ENCODE results near the gene ZDHHC8. TPM values are rescaled to one million over a fixed set of nuclear protein-coding genes. Genes with fewer than 3 reads are reported as not detected.

ZDHHC8 gene
- total RNA-seq, 1 donor from 2014 or later = 3.1 TPM

- Histone ChIP-seq H3K27me3 (ENCODE audit: control insufficient read depth in 3 of 3, insufficient read depth in 3 of 3, low read length in 3 of 3) (peaks cover 0 to 7% (median 3%) of the 10 kb centered on the region in 3 donors), H3K27ac (ENCODE audit: low read depth, low read length) (no peak overlapping the region), H3K4me3 (ENCODE audit: low read length in 3 of 3) (no peak overlapping the region), H3K36me3 (ENCODE audit: control insufficient read depth in 3 of 3, insufficient read depth in 3 of 3, low read length in 3 of 3) (no peaks in the 10 kb centered on the region), H3K9ac (ENCODE audit: low read depth in 1 of 3, low read length in 3 of 3) (no peak overlapping the region), H3K4me1 (ENCODE audit: control insufficient read depth in 3 of 3, insufficient read depth in 3 of 3, low read length in 3 of 3) (no peaks in the 10 kb centered on the region), H3K9me3 (ENCODE audit: control insufficient read depth in 3 of 3, low read length in 3 of 3) (no peaks in the 10 kb centered on the region)
Measured at GRCh38 chr22:20178915-20179227, 47.3 kb downstream of the ZDHHC8 start.

GRCh38 chr22:20179455-20180244 is 48.0 kb downstream of the ZDHHC8 start:
- Histone ChIP-seq H3K36me3 (ENCODE audit: control insufficient read depth in 3 of 3, insufficient read depth in 3 of 3, low read length in 3 of 3) (no peaks in the 10 kb centered on the region), H3K4me1 (ENCODE audit: control insufficient read depth in 3 of 3, insufficient read depth in 3 of 3, low read length in 3 of 3) (no peaks in the 10 kb centered on the region), H3K9me3 (ENCODE audit: control insufficient read depth in 3 of 3, low read length in 3 of 3) (no peaks in the 10 kb centered on the region), H3K9ac (ENCODE audit: low read depth in 1 of 3, low read length in 3 of 3) (no peak overlapping the region), H3K27me3 (ENCODE audit: control insufficient read depth in 3 of 3, insufficient read depth in 3 of 3, low read length in 3 of 3) (peaks cover 0 to 7% (median 3%) of the 10 kb centered on the region in 3 donors), H3K4me3 (ENCODE audit: low read length in 3 of 3) (no peak overlapping the region), H3K27ac (ENCODE audit: low read depth, low read length) (no peak overlapping the region)

- H3K27me3 ChIP-seq (ENCODE audit: control insufficient read depth in 3 of 3, insufficient read depth in 3 of 3, low read length in 3 of 3) = peaks cover 0 to 10% (median 7%) of the 10 kb centered on the region in 3 donors
- H3K27ac ChIP-seq (ENCODE audit: low read depth, low read length) = no peak overlapping the region
- H3K9me3 ChIP-seq (ENCODE audit: control insufficient read depth in 3 of 3, low read length in 3 of 3) = no peaks in the 10 kb centered on the region
- no peak overlapping the region for H3K4me3 ChIP-seq (ENCODE audit: low read length in 3 of 3)
- H3K4me1 ChIP-seq (ENCODE audit: control insufficient read depth in 3 of 3, insufficient read depth in 3 of 3, low read length in 3 of 3) = no peaks in the 10 kb centered on the region
- H3K9ac ChIP-seq (ENCODE audit: low read depth in 1 of 3, low read length in 3 of 3) = no peak overlapping the region
- no peaks in the 10 kb centered on the region for H3K36me3 ChIP-seq (ENCODE audit: control insufficient read depth in 3 of 3, insufficient read depth in 3 of 3, low read length in 3 of 3)
Measured at GRCh38 chr22:20180245-20180630, 48.6 kb downstream of the ZDHHC8 start.

- H3K4me3 ChIP-seq (ENCODE audit: low read length in 3 of 3) = no peak overlapping the region
- no peaks in the 10 kb centered on the region for H3K36me3 ChIP-seq (ENCODE audit: control insufficient read depth in 3 of 3, insufficient read depth in 3 of 3, low read length in 3 of 3)
- H3K27ac ChIP-seq (ENCODE audit: low read depth, low read length) = no peak overlapping the region
- no peaks in the 10 kb centered on the region for H3K9me3 ChIP-seq (ENCODE audit: control insufficient read depth in 3 of 3, low read length in 3 of 3)
- no peaks in the 10 kb centered on the region for H3K4me1 ChIP-seq (ENCODE audit: control insufficient read depth in 3 of 3, insufficient read depth in 3 of 3, low read length in 3 of 3)
- H3K27me3 ChIP-seq (ENCODE audit: control insufficient read depth in 3 of 3, insufficient read depth in 3 of 3, low read length in 3 of 3) = peaks cover 0 to 10% (median 7%) of the 10 kb centered on the region in 3 donors
- H3K9ac ChIP-seq (ENCODE audit: low read depth in 1 of 3, low read length in 3 of 3) = no peak overlapping the region
Measured at GRCh38 chr22:20180640-20181039, 49.0 kb downstream of the ZDHHC8 start.

- H3K27ac ChIP-seq (ENCODE audit: low read depth, low read length) = no peak overlapping the region
- H3K9ac ChIP-seq (ENCODE audit: low read depth in 1 of 3, low read length in 3 of 3) = no peak overlapping the region
- no peaks in the 10 kb centered on the region for H3K9me3 ChIP-seq (ENCODE audit: control insufficient read depth in 3 of 3, low read length in 3 of 3)
- H3K27me3 ChIP-seq (ENCODE audit: control insufficient read depth in 3 of 3, insufficient read depth in 3 of 3, low read length in 3 of 3) = peaks cover 0 to 13% (median 7%) of the 10 kb centered on the region in 3 donors
- H3K4me1 ChIP-seq (ENCODE audit: control insufficient read depth in 3 of 3, insufficient read depth in 3 of 3, low read length in 3 of 3) = no peaks in the 10 kb centered on the region
- no peak overlapping the region for H3K4me3 ChIP-seq (ENCODE audit: low read length in 3 of 3)
- H3K36me3 ChIP-seq (ENCODE audit: control insufficient read depth in 3 of 3, insufficient read depth in 3 of 3, low read length in 3 of 3) = no peaks in the 10 kb centered on the region
Measured at GRCh38 chr22:20181194-20181883, 49.7 kb downstream of the ZDHHC8 start.

GRCh38 chr22:20181884-20182236 is 50.3 kb downstream of the ZDHHC8 start:
- Histone ChIP-seq H3K4me1 (ENCODE audit: control insufficient read depth in 3 of 3, insufficient read depth in 3 of 3, low read length in 3 of 3) (no peaks in the 10 kb centered on the region), H3K9me3 (ENCODE audit: control insufficient read depth in 3 of 3, low read length in 3 of 3) (no peaks in the 10 kb centered on the region), H3K9ac (ENCODE audit: low read depth in 1 of 3, low read length in 3 of 3) (no peak overlapping the region), H3K36me3 (ENCODE audit: control insufficient read depth in 3 of 3, insufficient read depth in 3 of 3, low read length in 3 of 3) (no peaks in the 10 kb centered on the region), H3K27ac (ENCODE audit: low read depth, low read length) (no peak overlapping the region), H3K4me3 (ENCODE audit: low read length in 3 of 3) (no peak overlapping the region), H3K27me3 (ENCODE audit: control insufficient read depth in 3 of 3, insufficient read depth in 3 of 3, low read length in 3 of 3) (peaks cover 0 to 16% (median 7%) of the 10 kb centered on the region in 3 donors)

GRCh38 chr22:20182365-20182764 is 50.8 kb downstream of the ZDHHC8 start:
- Histone ChIP-seq H3K9ac (ENCODE audit: low read depth in 1 of 3, low read length in 3 of 3) (no peak overlapping the region), H3K4me1 (ENCODE audit: control insufficient read depth in 3 of 3, insufficient read depth in 3 of 3, low read length in 3 of 3) (no peaks in the 10 kb centered on the region), H3K36me3 (ENCODE audit: control insufficient read depth in 3 of 3, insufficient read depth in 3 of 3, low read length in 3 of 3) (no peaks in the 10 kb centered on the region), H3K27ac (ENCODE audit: low read depth, low read length) (no peak overlapping the region), H3K27me3 (ENCODE audit: control insufficient read depth in 3 of 3, insufficient read depth in 3 of 3, low read length in 3 of 3) (peaks cover 0 to 16% (median 7%) of the 10 kb centered on the region in 3 donors), H3K4me3 (ENCODE audit: low read length in 3 of 3) (no peak overlapping the region), H3K9me3 (ENCODE audit: control insufficient read depth in 3 of 3, low read length in 3 of 3) (no peaks in the 10 kb centered on the region)

GRCh38 chr22:20183101-20183500 is 51.5 kb downstream of the ZDHHC8 start:
- no peak overlapping the region for H3K9ac ChIP-seq (ENCODE audit: low read depth in 1 of 3, low read length in 3 of 3)
- H3K4me3 ChIP-seq (ENCODE audit: low read length in 3 of 3) = no peak overlapping the region
- H3K9me3 ChIP-seq (ENCODE audit: control insufficient read depth in 3 of 3, low read length in 3 of 3) = no peaks in the 10 kb centered on the region
- no peak overlapping the region for H3K27ac ChIP-seq (ENCODE audit: low read depth, low read length)
- H3K36me3 ChIP-seq (ENCODE audit: control insufficient read depth in 3 of 3, insufficient read depth in 3 of 3, low read length in 3 of 3) = no peaks in the 10 kb centered on the region
- no peaks in the 10 kb centered on the region for H3K4me1 ChIP-seq (ENCODE audit: control insufficient read depth in 3 of 3, insufficient read depth in 3 of 3, low read length in 3 of 3)
- H3K27me3 ChIP-seq (ENCODE audit: control insufficient read depth in 3 of 3, insufficient read depth in 3 of 3, low read length in 3 of 3) = peaks cover 0 to 9% (median 7%) of the 10 kb centered on the region in 3 donors

GRCh38 chr22:20183823-20184222 is 52.2 kb downstream of the ZDHHC8 start:
- no peak overlapping the region for H3K27ac ChIP-seq (ENCODE audit: low read depth, low read length)
- H3K9me3 ChIP-seq (ENCODE audit: control insufficient read depth in 3 of 3, low read length in 3 of 3) = no peaks in the 10 kb centered on the region
- peaks cover 0 to 9% (median 7%) of the 10 kb centered on the region in 3 donors for H3K27me3 ChIP-seq (ENCODE audit: control insufficient read depth in 3 of 3, insufficient read depth in 3 of 3, low read length in 3 of 3)
- no peaks in the 10 kb centered on the region for H3K36me3 ChIP-seq (ENCODE audit: control insufficient read depth in 3 of 3, insufficient read depth in 3 of 3, low read length in 3 of 3)
- H3K9ac ChIP-seq (ENCODE audit: low read depth in 1 of 3, low read length in 3 of 3) = no peak overlapping the region
- H3K4me3 ChIP-seq (ENCODE audit: low read length in 3 of 3) = no peak overlapping the region
- no peaks in the 10 kb centered on the region for H3K4me1 ChIP-seq (ENCODE audit: control insufficient read depth in 3 of 3, insufficient read depth in 3 of 3, low read length in 3 of 3)

- Histone ChIP-seq H3K36me3 (ENCODE audit: control insufficient read depth in 3 of 3, insufficient read depth in 3 of 3, low read length in 3 of 3) (no peaks in the 10 kb centered on the region), H3K9me3 (ENCODE audit: control insufficient read depth in 3 of 3, low read length in 3 of 3) (no peaks in the 10 kb centered on the region), H3K4me1 (ENCODE audit: control insufficient read depth in 3 of 3, insufficient read depth in 3 of 3, low read length in 3 of 3) (no peaks in the 10 kb centered on the region)
Measured at GRCh38 chr22:20184501-20185165, 53.0 kb downstream of the ZDHHC8 start.

More at GRCh38 chr22:20184501-20185165, 53.0 kb downstream of the ZDHHC8 start:
- Histone ChIP-seq H3K4me3 (ENCODE audit: low read length in 3 of 3) (no peak overlapping the region), H3K9ac (ENCODE audit: low read depth in 1 of 3, low read length in 3 of 3) (no peak overlapping the region), H3K27me3 (ENCODE audit: control insufficient read depth in 3 of 3, insufficient read depth in 3 of 3, low read length in 3 of 3) (peaks cover 0 to 9% (median 4%) of the 10 kb centered on the region in 3 donors), H3K27ac (ENCODE audit: low read depth, low read length) (no peak overlapping the region)

Data from skeletal muscle tissue (tissue), 4 donors.